GM19455 (cell line): ENCODE measurements around the gene SAMD4A.
"Not testable (repeated sequence)": the region's sequence is repeated elsewhere in the genome, so short reads cannot be mapped to it uniquely, and the experiment has no call there.

Experiments
- ATAC-seq: cut with Tn5 transposase; IDR thresholded peaks from one replicate; pipeline ENCODE4 v1.9.1; 2021; ENCODE audit not compliant: unreplicated experiment

SAMD4A gene

DNA sequence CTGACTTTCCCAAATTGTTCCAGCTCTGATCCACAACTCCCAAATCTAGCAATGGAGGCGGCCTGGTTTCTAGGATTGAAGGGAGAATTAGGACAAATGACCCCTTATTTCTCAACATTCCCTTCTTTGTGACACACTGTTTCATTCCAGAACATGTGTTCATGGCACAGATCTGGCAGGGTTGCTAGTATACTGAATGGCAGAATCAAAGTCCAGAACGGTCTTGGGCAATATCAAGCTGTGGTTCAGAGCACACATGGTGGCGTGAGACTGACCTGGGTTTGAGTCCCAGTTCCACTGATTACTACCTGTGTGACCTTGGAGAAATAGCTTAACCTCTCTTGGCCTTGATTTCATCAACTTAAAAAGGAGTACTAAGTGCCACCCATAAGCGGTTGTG lies 152.5 kb downstream of the SAMD4A start:
- ATAC-seq = no peak

- ATAC-seq = no peak
Measured at GRCh38 chr14:54722791-54723432, 156.0 kb downstream of the SAMD4A start.

- no peak for ATAC-seq
Measured at GRCh38 chr14:54724123-54724522, 157.2 kb downstream of the SAMD4A start.

DNA sequence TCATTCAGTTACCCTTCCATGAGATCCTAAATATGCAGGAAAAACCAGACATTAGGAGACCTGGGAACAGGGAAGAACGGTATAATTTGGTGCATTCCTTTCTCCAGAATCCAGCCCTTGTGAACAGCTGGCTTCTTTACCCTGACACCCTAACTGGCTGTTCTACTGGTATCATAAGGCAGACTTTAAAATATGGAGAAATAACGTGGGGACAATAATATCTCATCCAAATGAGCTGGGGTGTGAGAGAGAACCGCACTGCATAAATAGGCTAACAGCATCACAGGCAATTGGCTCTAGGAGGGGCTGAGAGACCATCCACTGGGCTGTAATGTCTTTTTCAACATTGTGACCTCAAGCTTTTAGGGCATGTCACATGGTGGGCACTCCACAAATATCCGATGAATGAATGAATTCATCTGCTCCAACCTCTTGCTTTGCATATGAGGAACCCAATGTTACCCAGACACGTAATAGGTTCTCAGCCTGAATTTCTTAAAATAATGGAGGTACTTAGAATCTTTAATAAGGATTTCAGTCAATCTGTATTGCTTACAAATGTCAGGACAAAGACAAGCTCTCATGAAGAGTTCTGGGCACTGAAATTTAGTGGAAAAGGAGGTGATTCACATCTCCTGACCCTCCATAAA lies 157.9 kb downstream of the SAMD4A start:
- ATAC-seq = no peak

DNA sequence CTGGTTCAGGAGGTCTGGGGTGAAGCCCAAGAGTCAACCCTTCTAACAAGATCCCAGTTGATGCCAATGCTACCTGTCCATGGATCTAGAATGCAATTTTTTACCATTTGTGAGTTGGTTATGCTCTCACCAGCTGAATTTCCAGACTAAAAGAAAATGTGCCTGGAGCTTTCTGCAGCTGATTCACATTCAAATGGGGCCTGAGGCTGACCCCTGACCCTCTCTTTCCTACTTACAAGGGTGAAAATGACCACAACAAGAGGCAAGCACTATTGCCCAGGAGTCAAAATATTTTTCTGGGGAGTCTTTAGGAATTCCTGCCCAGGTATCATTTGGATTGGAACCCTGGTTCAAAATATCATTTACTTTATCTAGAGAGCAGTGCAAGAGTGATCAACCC lies 159.1 kb downstream of the SAMD4A start:
- no peak for ATAC-seq

- ATAC-seq = no peak
Measured at GRCh38 chr14:54727929-54728328, 161.0 kb downstream of the SAMD4A start.

DNA sequence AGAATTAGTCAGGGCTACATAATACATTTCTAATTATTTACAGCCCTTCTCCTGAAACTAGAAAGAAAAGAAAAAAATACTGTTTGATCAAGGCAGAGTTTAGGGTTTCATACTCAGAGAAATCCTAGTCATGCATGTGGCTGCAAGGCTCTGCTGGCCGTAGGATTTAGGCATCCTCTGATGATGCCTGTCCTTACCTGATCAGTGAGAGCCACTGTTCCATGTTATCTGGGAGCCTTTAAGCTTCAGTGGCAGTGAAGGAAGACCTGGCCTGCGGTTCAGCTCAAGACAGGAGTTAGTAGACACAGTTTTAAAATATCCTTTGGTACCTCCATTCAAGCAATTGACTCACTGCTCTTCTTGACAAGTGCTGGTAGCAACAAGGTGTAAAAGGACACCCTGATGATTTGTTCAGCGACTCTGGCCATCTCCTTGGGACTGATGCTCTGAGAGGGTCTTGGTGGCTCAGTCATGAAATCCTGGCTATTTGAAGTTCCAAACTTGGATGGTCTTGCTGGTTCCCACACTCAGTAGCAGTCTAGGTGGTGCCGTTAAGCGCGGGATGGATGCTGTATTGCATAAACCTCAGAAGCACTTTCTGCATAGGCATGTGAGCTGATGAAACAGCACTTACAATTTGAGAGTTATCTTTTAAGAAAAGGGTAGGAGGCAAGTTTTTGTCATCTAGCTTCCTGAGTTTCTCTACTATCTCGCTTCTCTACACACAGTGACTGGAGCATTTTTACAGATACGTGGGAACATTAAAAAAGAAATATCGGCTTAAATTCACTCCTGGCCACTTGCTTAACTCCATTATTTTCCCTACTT lies 162.0 kb downstream of the SAMD4A start:
- no peak for ATAC-seq

GRCh38 chr14:54730156-54730961 lies 163.4 kb downstream of the SAMD4A start:
- peak; percentile 98 for ATAC-seq

DNA sequence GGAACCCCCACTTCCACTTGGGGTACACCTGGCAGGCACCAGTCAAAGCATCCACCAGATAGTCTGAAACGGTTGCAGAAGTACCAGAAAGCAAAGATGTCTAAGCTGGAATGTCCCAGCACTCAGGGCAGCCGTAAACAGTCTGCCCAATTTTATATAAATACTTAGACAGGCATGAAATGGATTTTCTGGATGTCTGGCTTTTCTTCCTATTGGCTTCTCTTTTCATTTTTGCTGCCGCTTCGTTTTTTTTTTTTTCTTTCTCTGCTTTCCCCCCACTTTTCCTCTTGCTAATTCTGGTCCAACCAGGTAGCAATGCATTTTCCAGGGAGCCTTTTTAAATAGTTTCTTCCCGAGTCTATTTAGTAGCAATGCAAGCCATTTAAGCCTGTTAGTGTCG lies 168.0 kb downstream of the SAMD4A start:
- ATAC-seq = no peak

GRCh38 chr14:54735424-54735823 lies 168.5 kb downstream of the SAMD4A start:
- no peak for ATAC-seq

- no peak for ATAC-seq
Measured at GRCh38 chr14:54737132-54737711, 170.3 kb downstream of the SAMD4A start.

GRCh38 chr14:54738009-54738408 lies 171.1 kb downstream of the SAMD4A start:
- no peak for ATAC-seq

DNA sequence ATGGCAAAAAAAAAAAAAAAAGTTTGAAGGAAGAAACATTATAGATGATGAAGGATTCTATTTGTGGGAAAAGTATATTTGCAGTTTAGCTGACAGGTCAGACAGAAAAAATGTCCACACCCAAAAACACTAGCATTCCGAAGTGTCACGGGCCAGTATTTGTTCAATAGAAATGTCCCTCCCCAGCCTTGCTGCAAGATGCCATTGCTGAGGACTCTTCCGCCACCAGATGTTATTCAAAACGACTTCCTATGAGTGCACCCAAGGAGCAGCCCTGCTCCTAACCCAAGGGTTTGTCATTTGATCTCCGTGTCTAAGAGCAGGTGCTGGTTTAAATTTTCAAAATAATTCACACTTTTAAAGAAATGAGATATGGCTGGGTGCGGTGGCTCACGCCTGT lies 172.6 kb downstream of the SAMD4A start:
- ATAC-seq = no peak

- ATAC-seq = no peak
Measured at GRCh38 chr14:54742492-54743350, 175.8 kb downstream of the SAMD4A start.

- no peak for ATAC-seq
Measured at GRCh38 chr14:54743382-54743781, 176.5 kb downstream of the SAMD4A start.

GRCh38 chr14:54746019-54746418 lies 179.1 kb downstream of the SAMD4A start:
- ATAC-seq = no peak

DNA sequence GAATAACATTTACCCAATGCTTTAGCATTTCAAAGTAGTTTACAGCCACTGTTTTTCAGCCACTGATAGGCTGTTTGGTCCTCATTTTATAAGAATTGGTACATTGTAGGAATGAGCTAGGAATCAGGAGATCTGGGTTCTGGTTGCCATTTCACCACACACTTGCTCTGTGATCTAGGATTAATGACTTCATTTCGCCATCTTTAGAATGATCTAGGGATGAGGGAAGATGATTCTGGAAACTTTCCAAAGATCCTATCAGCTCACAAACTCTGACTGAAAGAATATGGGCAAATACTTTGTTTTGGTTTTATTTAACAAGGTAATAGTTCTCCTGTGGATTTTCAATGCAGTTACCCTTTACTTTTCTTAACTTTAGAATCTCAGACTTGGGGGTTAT lies 180.7 kb downstream of the SAMD4A start:
- ATAC-seq = no peak

DNA sequence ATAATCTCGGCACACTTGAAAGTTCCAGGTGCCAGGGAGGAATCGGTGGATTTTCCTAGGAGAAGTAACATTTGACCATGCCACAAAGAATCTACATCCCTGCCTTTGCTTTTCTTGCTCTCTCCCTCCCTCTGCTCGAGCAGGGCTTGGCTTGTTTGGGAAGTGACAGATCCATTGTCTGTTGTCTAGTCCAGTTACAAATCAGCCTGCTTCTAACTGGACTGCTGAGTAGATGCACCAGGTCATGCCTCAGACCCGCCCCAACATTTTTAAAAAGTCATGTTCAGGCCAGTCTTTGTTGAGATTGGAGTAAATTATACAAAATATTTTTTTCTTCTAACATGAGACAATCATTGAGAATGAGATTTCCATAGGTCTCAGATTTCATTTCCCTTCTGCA lies 182.3 kb downstream of the SAMD4A start:
- ATAC-seq = no peak

DNA sequence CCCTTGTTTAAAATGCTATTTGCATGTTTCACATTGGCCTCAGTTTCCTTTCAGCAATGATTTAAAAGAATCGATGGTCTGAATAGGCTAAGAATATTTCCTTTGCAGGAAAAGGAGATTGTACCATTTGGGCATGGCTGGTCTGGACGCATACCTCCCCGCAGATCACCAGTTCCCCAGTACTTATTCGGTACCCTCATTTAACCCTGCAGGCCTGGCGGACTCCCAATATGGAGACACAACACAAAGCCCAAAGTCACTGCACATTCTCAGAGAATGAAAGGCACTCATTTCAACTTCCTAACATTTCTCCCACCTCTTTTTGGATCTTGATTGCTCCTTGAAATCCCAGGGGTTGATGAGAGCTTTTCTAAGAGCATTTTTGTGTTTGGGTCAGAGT lies 182.8 kb downstream of the SAMD4A start:
- ATAC-seq = no peak

DNA sequence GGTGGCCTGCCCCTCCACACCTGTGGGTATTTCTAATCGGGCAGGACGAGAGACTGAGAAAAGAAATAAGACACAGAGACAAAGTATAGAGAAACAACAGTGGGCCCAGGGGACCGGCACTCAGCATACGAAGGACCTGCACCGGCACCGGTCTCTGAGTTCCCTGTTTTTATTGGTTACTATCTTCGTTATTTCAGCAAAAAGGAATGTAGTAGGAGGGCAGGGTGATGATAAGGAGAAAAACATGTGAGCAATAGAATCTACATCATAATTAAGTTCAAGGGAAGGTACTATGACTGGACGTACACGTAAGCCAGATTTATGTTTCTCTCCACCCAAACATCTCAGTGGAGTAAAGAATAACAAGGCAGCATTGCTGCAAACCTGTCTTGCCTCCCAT lies 185.7 kb downstream of the SAMD4A start:
- ATAC-seq = not testable (repeated sequence)
